A673 (cell line): Measurements from ENCODE around the gene C6orf58. TPM values are rescaled to one million over a fixed set of nuclear protein-coding genes. Genes with fewer than 3 reads are reported as not detected.

Source experiments
- BruUV-seq: library from RNA; stranded (reverse); fragments of 400-500 nt; replicated peaks from 2 replicates; lab custom pipeline; 2021; lab: Mats Ljungman, UMichigan
- CTCF ChIA-PET: fragments of 300-600 bp; sonication (Branson Sonifier 250); formaldehyde crosslinking; loops from one replicate; lab custom pipeline; 2022; ENCODE audit warnings: antibody characterized with exemption; lab: Charles Lee
- POLR2A ChIA-PET: fragments of 300-600 bp; sonication (Branson Sonifier 250); formaldehyde crosslinking; loops from one replicate; lab custom pipeline; 2022; ENCODE audit warnings: antibody characterized with exemption; ENCODE audit not compliant: low non-redundant PET; lab: Charles Lee
- DNase-seq: peaks from one replicate; pipeline ENCODE4 v3.0.0-alpha.2; 2015; ENCODE audit warnings: low spot score
- H3K27ac ChIP-seq: fragments of 200-600 bp; sonication (generic); 2 replicates; pipeline ENCODE4 v1.5.1; 2016; ENCODE audit warnings: mixed run types, low read depth, mild to moderate bottlenecking, mixed read lengths, antibody characterized with exemption, low read length; ENCODE audit not compliant: poor library complexity, severe bottlenecking
- H3K27me3 ChIP-seq: fragments of 200-600 bp; sonication (generic); replicated peaks from 2 replicates; pipeline ENCODE4 v1.6.1; 2017; ENCODE audit warnings: mixed run types, low read depth, mild to moderate bottlenecking, mixed read lengths, antibody characterized with exemption, low read length; ENCODE audit not compliant: insufficient read depth, poor library complexity
- H3K36me3 ChIP-seq: fragments of 200-600 bp; sonication (generic); 2 replicates; pipeline ENCODE4 v1.6.1; 2016; ENCODE audit warnings: mixed run types, mild to moderate bottlenecking, mixed read lengths, antibody characterized with exemption, low read length; ENCODE audit not compliant: insufficient read depth, poor library complexity, severe bottlenecking
- H3K4me1 ChIP-seq: fragments of 200-600 bp; sonication (generic); 2 replicates; pipeline ENCODE4 v1.6.1; 2017; ENCODE audit warnings: mixed run types, mild to moderate bottlenecking, mixed read lengths, antibody characterized with exemption, low read length; ENCODE audit not compliant: insufficient read depth, poor library complexity, severe bottlenecking
- H3K4me3 ChIP-seq: fragments of 200-600 bp; sonication (generic); 2 replicates; pipeline ENCODE4 v1.5.1; 2016; ENCODE audit warnings: low read depth, mixed run types, mild to moderate bottlenecking, mixed read lengths, low read length; ENCODE audit not compliant: poor library complexity, severe bottlenecking
- H3K9me3 ChIP-seq: fragments of 200-600 bp; sonication (generic); 2 replicates; pipeline ENCODE4 v1.6.1; 2016; ENCODE audit warnings: mixed run types, low read depth, mild to moderate bottlenecking, mixed read lengths, antibody characterized with exemption, low read length; ENCODE audit not compliant: poor library complexity, severe bottlenecking
- CTCF ChIP-seq: fragments of 300-800, 200-600 bp; sonication (generic); conservative IDR thresholded peaks from 2 replicates; pipeline ENCODE4 v1.5.1; 2017; ENCODE audit warnings: low read depth, mild to moderate bottlenecking, antibody characterized with exemption, low read length, moderate library complexity, mixed read lengths
- EZH2 ChIP-seq: fragments of 200-600 bp; sonication (generic); IDR thresholded peaks from 2 replicates; pipeline ENCODE4 v1.6.1; 2017; ENCODE audit warnings: borderline replicate concordance, low read depth, mild to moderate bottlenecking, mixed read lengths, antibody characterized with exemption, low read length; ENCODE audit not compliant: poor library complexity, severe bottlenecking
- intact Hi-C: fragments of 100-400 bp; cut with micrococcal nuclease; formaldehyde crosslinking; loops from one replicate; pipeline ENCODE4 v1.10.0; 2022; ENCODE audit not compliant: unreplicated experiment
- total RNA-seq: library from RNA; stranded (reverse); gene quantifications from 2 replicates; pipeline ENCODE4 v1.2.3, GENCODE V29; 2021

C6orf58 gene
- total RNA-seq, 1 experiment from 2014 or later, result 0.64 TPM

GRCh38 chr6:127566651-127567050, 10.3 kb upstream of the C6orf58 start:
- Histone ChIP-seq H3K27ac (no peak overlapping the region), H3K27me3 (no peaks in the 10 kb centered on the region), H3K4me3 (no peak overlapping the region), H3K9me3 (no peaks in the 10 kb centered on the region), H3K4me1 (no peaks in the 10 kb centered on the region), H3K36me3 (no peaks in the 10 kb centered on the region)
- intact Hi-C loops, result no loop called here
- DNase-seq, result no peak
- no TSS peak for BruUV-seq
- ChIA-PET POLR2A (no interaction called here), CTCF (no interaction called here)
- TF ChIP-seq CTCF, result no peak
- no peak for TF ChIP-seq EZH2

GRCh38 chr6:127567476-127567875, 9.5 kb upstream of the C6orf58 start:
- H3K27ac ChIP-seq, result no peak overlapping the region
- CTCF ChIA-PET, result no interaction called here
- no peak overlapping the region for H3K4me3 ChIP-seq
- intact Hi-C loops, result no loop called here
- no peaks in the 10 kb centered on the region for H3K27me3 ChIP-seq
- POLR2A ChIA-PET, result no interaction called here
- TF ChIP-seq EZH2, result no peak
- no peak for TF ChIP-seq CTCF
- no peaks in the 10 kb centered on the region for H3K36me3 ChIP-seq
- no peaks in the 10 kb centered on the region for H3K4me1 ChIP-seq
- no TSS peak for BruUV-seq
- DNase-seq, result no peak
- no peaks in the 10 kb centered on the region for H3K9me3 ChIP-seq

- Histone ChIP-seq H3K4me3 (no peak overlapping the region), H3K4me1 (no peaks in the 10 kb centered on the region), H3K27me3 (no peaks in the 10 kb centered on the region), H3K9me3 (no peaks in the 10 kb centered on the region), H3K36me3 (no peaks in the 10 kb centered on the region), H3K27ac (no peak overlapping the region)
- TF ChIP-seq EZH2, result no peak
- TF ChIP-seq CTCF, result no peak
- intact Hi-C loops, result no loop called here
- ChIA-PET CTCF (no interaction called here), POLR2A (no interaction called here)
- DNase-seq, result peak; percentile 8
- TSS peak; percentile 83 for BruUV-seq
Measured at GRCh38 chr6:127570739-127571389, 6.1 kb upstream of the C6orf58 start.
